Jurkat, Clone E6-1 (cell line): Measurements from ENCODE around the gene SORCS1.
A peak's percentile ranks its signal among the peaks of the same experiment; 100 is the strongest.

Experiments used
- DNase-seq: peaks from one replicate; pipeline ENCODE4 v3.0.0-alpha.2; 2011; ENCODE audit warnings: low read depth, low spot score
- H3K4me3 ChIP-seq: 2 replicates; pipeline ENCODE4 v1.5.1; 2011; ENCODE audit warnings: mild to moderate bottlenecking, low read length, control low read depth, moderate library complexity

Gene SORCS1

DNA sequence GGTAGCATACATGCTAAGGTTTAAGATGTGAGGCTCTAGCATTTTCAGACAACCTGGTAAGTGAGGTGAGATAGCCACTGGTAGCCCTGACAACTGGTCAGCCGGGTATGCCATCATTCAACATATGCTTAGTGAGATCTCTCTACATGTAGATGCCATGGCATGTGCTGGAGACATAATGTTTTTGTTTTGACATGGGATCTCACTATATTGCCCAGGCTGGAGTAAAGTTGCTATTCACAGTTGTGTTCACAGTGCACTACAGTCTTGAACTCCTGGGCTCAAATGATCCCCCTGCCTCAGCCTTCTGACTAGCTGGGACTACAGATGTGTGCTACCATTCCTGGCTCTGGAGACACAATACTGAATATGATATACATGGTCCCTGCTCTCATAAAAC lies 437.3 kb downstream of the SORCS1 start:
- no peak overlapping the region for H3K4me3 ChIP-seq
- DNase-seq: no peak

GRCh38 chr10:106722524-106722923 lies 442.0 kb downstream of the SORCS1 start:
- no peak overlapping the region for H3K4me3 ChIP-seq
- DNase-seq: no peak

- DNase-seq: no peak
- no peak overlapping the region for H3K4me3 ChIP-seq
These were observed 443.8 kb downstream of the SORCS1 start for GRCh38 chr10:106720683-106721082.

GRCh38 chr10:106716381-106716780 lies 448.1 kb downstream of the SORCS1 start:
- no peak for DNase-seq
- H3K4me3 ChIP-seq: no peak overlapping the region

DNA sequence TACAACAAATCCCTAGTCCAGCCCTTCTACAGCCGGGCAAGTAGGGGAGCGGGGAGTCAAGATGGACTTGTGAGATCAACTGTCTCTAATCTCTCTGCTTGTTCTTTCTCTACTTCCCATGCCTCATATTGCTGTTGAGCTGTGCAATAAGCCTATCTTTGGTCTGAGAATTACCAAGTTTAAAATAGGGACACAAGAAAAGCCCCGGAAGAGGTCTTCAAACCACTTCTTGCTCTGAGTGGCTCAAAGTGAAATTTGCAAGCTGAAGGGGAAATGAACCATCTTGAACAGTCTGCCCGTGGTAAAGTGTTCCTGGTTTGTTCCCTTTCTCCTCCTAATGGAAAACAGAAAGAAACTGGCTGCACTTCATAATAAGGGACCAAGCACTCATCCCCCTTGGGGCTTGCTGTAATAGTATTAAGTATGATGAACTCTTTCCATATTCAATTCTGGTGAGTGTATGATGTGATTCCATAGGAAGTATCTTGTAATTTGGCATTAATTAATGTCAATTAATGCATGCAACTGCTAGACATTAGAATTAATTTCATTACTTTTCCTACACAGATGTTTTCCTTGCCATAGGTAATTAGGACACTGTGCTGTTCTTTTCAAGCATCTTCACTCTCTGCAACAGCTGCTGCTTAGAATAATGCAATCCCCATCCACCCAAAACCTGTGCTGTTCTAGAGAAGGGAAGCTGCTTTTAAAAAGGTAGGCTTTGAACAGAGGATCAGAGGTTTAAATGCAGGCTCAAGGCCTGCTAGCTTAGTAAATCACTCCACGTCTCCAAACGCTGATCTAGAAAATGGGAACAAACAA lies 449.6 kb downstream of the SORCS1 start:
- no peak for DNase-seq
- no peak overlapping the region for H3K4me3 ChIP-seq

- DNase-seq: no peak
- H3K4me3 ChIP-seq: no peak overlapping the region
These were observed 450.7 kb downstream of the SORCS1 start for GRCh38 chr10:106713846-106714245.

GRCh38 chr10:106712988-106713387 lies 451.5 kb downstream of the SORCS1 start:
- DNase-seq: no peak
- no peak overlapping the region for H3K4me3 ChIP-seq

DNA sequence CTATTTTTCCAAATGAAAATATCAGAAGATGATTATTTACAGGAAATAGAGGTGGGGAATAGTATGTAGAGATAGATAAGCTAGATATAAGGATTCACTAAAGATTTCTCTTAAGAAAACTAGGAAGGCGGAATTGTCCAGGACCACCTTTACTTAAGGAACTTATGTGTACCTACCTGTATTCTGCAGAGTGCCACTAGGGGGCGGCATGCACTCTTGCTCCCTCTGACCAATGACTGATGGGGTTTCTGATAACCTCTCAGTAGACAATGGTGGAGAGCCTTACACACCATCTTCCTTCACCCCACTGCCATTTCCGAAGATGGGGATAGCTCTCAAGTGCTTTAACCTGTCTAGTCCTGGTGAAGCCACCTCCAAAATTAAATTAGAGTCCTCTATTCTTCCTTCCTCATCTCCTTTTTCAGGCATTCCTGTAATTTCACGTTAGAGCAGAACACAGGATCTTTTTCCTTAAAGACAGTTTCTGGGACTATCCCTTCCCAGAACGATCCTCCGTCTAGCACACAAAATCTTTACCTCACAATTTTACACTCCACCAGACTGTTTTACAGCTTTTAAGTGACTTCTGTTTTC lies 453.1 kb downstream of the SORCS1 start:
- DNase-seq: peak; percentile 60

DNA sequence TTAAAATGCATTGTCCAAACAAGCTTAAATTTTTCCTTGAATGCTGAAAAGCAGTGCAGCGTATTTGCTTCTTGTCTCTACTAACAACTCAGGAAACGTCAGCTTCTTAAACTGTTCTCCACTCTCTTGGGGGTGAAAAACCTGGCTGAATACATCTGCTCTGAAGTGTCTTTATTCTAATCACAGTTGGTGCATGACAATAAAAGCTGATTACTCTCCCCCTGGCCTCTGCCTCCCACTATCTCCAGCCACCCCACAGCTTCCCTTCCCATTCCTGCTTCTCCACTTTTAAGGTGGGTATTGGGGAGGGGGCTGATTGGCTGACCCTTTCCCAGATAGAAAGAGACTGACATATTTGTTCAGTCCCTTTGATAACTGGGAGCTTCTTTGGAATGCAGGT lies 456.0 kb downstream of the SORCS1 start:
- no peak for DNase-seq

More for the DNA sequence above, 453.1 kb downstream of the SORCS1 start:
- H3K4me3 ChIP-seq: no peak overlapping the region

DNA sequence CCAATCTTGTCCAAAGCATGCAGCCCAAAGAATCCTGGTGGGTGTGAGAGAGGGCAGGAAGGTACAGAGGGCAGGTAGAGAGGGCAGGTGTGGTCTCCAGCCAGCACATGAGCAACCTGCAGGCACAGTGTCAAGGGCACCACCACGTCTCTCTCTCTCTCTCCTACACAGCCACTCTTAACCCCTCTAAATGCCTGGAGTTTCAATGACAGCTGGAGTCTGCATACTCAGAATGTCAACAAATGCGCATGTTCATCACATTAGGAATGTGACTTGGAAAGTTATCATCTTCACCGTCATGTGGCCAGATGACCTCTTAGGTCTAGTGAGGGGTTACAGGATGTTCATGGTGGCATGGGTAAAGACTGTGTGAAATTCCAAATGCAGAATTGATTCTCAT lies 456.8 kb downstream of the SORCS1 start:
- no peak overlapping the region for H3K4me3 ChIP-seq
- DNase-seq: no peak

More for the DNA sequence above, 456.0 kb downstream of the SORCS1 start:
- H3K4me3 ChIP-seq: no peak overlapping the region

DNA sequence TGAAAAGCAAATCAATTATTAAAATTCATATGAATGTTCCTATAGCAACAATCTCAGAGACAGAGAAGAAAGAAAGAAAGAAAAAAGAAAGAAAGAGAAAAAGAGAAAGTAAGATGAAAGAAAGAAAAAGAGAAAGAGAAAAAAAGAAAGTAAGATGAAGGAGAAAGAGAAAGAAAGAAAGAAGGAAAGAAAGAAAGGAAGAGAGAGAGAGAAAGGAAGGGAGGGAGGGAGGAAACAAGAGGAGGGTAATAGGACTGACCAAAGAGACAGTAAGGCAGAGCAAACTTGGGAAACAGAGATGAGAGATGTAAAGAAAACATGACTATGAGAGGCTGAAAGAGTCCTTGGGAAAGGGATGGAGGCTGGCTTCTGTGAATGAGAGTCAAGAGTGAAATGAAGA lies 458.4 kb downstream of the SORCS1 start:
- no peak for DNase-seq
- no peak overlapping the region for H3K4me3 ChIP-seq

GRCh38 chr10:106705681-106706100 lies 458.8 kb downstream of the SORCS1 start:
- peak; percentile 52 for DNase-seq
- no peak overlapping the region for H3K4me3 ChIP-seq

GRCh38 chr10:106696239-106696638 lies 468.3 kb downstream of the SORCS1 start:
- no peak overlapping the region for H3K4me3 ChIP-seq
- DNase-seq: no peak

DNA sequence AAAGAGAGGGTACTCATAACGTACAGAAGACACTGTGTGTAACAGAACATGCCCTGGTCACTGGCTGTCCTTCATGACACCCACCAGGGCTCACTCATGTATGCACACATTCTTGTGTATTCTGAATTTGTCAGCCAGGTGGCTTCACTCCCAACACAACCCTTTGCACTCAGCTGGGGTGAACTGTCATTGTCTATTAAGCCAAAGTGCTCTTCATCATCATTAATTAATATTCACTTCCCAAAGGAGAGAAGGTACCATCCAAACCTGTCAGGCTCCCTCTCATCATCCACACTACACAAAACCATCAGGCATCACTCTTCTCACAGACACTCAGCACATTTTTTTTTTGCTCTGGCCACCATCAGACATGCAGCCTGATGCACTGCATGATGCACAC lies 469.8 kb downstream of the SORCS1 start:
- no peak for DNase-seq
- H3K4me3 ChIP-seq: no peak overlapping the region

GRCh38 chr10:106682175-106682574 lies 482.3 kb downstream of the SORCS1 start:
- DNase-seq: no peak
- no peak overlapping the region for H3K4me3 ChIP-seq

- no peak overlapping the region for H3K4me3 ChIP-seq
- DNase-seq: no peak
These were observed 484.4 kb downstream of the SORCS1 start for GRCh38 chr10:106680061-106680460.

GRCh38 chr10:106679314-106679713 lies 485.2 kb downstream of the SORCS1 start:
- no peak for DNase-seq
- H3K4me3 ChIP-seq: no peak overlapping the region

- H3K4me3 ChIP-seq: no peak overlapping the region
- no peak for DNase-seq
These were observed 491.9 kb downstream of the SORCS1 start for GRCh38 chr10:106672517-106673175.

DNA sequence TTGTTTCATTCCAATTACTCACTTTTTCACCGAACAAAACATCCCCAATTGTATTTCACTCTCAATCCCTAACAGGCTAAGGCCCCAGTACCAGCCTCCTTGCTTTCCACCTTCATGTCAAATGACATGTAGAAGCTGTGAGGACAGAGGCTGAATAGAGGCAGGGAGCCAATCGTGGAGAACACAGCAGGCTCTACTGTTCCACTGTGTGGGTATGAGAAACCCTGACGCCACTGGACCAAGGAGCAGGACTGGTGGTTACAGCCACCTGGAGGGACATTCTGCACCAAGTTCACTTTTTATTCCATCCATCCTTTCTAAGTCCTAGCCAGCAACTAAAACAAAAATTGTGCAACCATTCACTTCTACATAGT lies 502.8 kb downstream of the SORCS1 start:
- no peak overlapping the region for H3K4me3 ChIP-seq
- no peak for DNase-seq

DNA sequence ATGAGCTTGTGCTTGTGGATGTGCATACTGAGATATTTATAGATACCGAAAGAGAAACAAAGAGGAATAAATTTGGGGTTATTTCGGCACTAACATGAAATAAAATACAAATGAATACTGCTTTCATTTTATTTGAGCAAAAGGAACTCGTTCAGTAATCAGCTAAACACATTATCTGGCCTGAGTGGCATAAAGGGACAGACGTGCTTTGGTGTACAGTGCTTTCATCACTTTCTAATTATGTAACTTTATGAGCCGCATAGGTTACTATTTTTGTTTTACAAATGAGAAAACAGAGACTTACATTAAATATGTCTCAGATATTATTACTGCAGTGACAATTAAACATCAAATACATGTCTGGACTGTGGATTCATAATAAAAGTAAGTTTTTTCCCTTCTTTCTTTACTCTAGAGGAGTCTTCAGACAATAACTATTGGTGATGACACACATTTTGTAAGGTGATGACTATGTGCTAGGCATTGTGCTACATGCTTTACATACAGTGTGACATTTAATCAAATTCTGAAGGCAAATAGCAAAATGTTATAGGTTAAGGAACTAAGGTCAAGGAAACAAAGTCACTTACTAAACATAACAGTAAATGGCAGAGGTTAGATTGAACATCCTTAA lies 503.3 kb downstream of the SORCS1 start:
- DNase-seq: no peak
- no peak overlapping the region for H3K4me3 ChIP-seq
